SKM-1 (cell line): ENCODE results near the gene F10.

Source experiments
- DNase-seq: peaks from one replicate; lab custom pipeline; 2025; ENCODE audit not compliant: unreplicated experiment; lab: John Stamatoyannopoulos, UW

The F10 gene

GRCh38 chr13:113129921-113130750 is 7.5 kb downstream of the F10 start:
- DNase-seq = no peak

GRCh38 chr13:113135281-113135760 is 12.7 kb downstream of the F10 start:
- DNase-seq = no peak

GRCh38 chr13:113137691-113138298 is 15.2 kb downstream of the F10 start:
- DNase-seq = no peak

- DNase-seq = no peak
Measured at GRCh38 chr13:113138792-113139551, 16.4 kb downstream of the F10 start.

GRCh38 chr13:113139577-113139976 is 17.0 kb downstream of the F10 start:
- no peak for DNase-seq

GRCh38 chr13:113140677-113141600 is 18.3 kb downstream of the F10 start:
- DNase-seq = no peak

GRCh38 chr13:113141601-113141970 is 19.0 kb downstream of the F10 start:
- no peak for DNase-seq

- no peak for DNase-seq
Measured at GRCh38 chr13:113142876-113143275, 20.3 kb downstream of the F10 start.

- DNase-seq = no peak
Measured at GRCh38 chr13:113143466-113144254, 21.1 kb downstream of the F10 start.

- no peak for DNase-seq
Measured at GRCh38 chr13:113144255-113144629, 21.6 kb downstream of the F10 start.

GRCh38 chr13:113145496-113145895 is 22.9 kb downstream of the F10 start:
- DNase-seq = no peak

- DNase-seq = no peak
Measured at GRCh38 chr13:113145911-113146598, 23.5 kb downstream of the F10 start.

GRCh38 chr13:113146750-113147149 is 24.2 kb downstream of the F10 start:
- no peak for DNase-seq

GRCh38 chr13:113147206-113147605 is 24.6 kb downstream of the F10 start:
- DNase-seq = no peak

- DNase-seq = no peak
Measured at GRCh38 chr13:113148407-113148806, 25.8 kb downstream of the F10 start.

GRCh38 chr13:113148940-113149503 is 26.4 kb downstream of the F10 start:
- no peak for DNase-seq

GRCh38 chr13:113149711-113150549 is 27.3 kb downstream of the F10 start:
- DNase-seq = no peak
